HEK293T (cell line): ENCODE measurements around the gene KDM2A.

Experiments used
- BHLHE40 ChIP-seq: fragments of 450-650 bp; IDR thresholded peaks from 2 replicates; pipeline ENCODE4 v1.6.1; 2016; ENCODE audit warnings: mild to moderate bottlenecking, moderate library complexity, borderline replicate concordance
- CTBP1 ChIP-seq: fragments of 450-650 bp; IDR thresholded peaks from 2 replicates; pipeline ENCODE4 v1.6.1; 2016; ENCODE audit warnings: borderline replicate concordance
- ELF4 ChIP-seq: fragments of 450-650 bp; IDR thresholded peaks from 2 replicates; pipeline ENCODE4 v1.6.1; 2017; ENCODE audit warnings: antibody characterized with exemption
- FOXK2 ChIP-seq: fragments of 450-650 bp; IDR thresholded peaks from 2 replicates; pipeline ENCODE4 v1.6.1; 2016; ENCODE audit warnings: mild to moderate bottlenecking
- FOXM1 ChIP-seq: fragments of 450-650 bp; IDR thresholded peaks from 2 replicates; pipeline ENCODE4 v1.6.1; 2017; ENCODE audit warnings: mild to moderate bottlenecking, borderline replicate concordance
- HDGF ChIP-seq: fragments of 450-650 bp; IDR thresholded peaks from 2 replicates; pipeline ENCODE4 v1.6.1; 2017; ENCODE audit warnings: antibody characterized with exemption, borderline replicate concordance
- L3MBTL2 ChIP-seq: fragments of 450-650 bp; conservative IDR thresholded peaks from 2 replicates; pipeline ENCODE4 v1.6.1; 2016; ENCODE audit warnings: mild to moderate bottlenecking
- LEF1 ChIP-seq: fragments of 450-650 bp; IDR thresholded peaks from 2 replicates; pipeline ENCODE4 v1.6.1; 2017; ENCODE audit warnings: mild to moderate bottlenecking, borderline replicate concordance
- NFRKB ChIP-seq: fragments of 450-650 bp; IDR thresholded peaks from 2 replicates; pipeline ENCODE4 v1.6.1; 2016; ENCODE audit warnings: mild to moderate bottlenecking, moderate library complexity
- SP1 ChIP-seq: fragments of 450-650 bp; IDR thresholded peaks from 2 replicates; pipeline ENCODE4 v1.6.1; 2017
- SUZ12 ChIP-seq: fragments of 450-650 bp; IDR thresholded peaks from 2 replicates; pipeline ENCODE4 v1.6.1; 2016; ENCODE audit warnings: mild to moderate bottlenecking
- TARDBP ChIP-seq: fragments of 450-650 bp; IDR thresholded peaks from 2 replicates; pipeline ENCODE4 v1.6.1; 2016
- ZNF384 ChIP-seq: fragments of 450-650 bp; IDR thresholded peaks from 2 replicates; pipeline ENCODE4 v1.6.1; 2016

- TF ChIP-seq ELF4: no peak
- TF ChIP-seq CTBP1: no peak
- no peak for TF ChIP-seq ZNF384
- no peak for TF ChIP-seq FOXK2
- TF ChIP-seq BHLHE40: no peak
- TF ChIP-seq HDGF: no peak
- TF ChIP-seq LEF1: no peak
- TF ChIP-seq SUZ12: no peak
- TF ChIP-seq TARDBP: no peak
- no peak for TF ChIP-seq NFRKB
- TF ChIP-seq SP1: no peak
- TF ChIP-seq FOXM1: no peak
- no peak for TF ChIP-seq L3MBTL2
Measured at GRCh38 chr11:67279589-67280340, 160.7 kb downstream of the KDM2A start.
